ENCODE measurements around the gene RUNX2.

GRCh38 chr6:45619211-45619760 is 291.2 kb downstream of the RUNX2 start:
- no peak for TF ChIP-seq CTCF (IDR thresholded peaks at IDR 0.05; ENCODE audit: insufficient read depth, low read depth, low read length)
- no peak for TF ChIP-seq EZH2 (IDR thresholded peaks at IDR 0.05; ENCODE audit: insufficient read depth, low read length)
